MG63 (cell line): ENCODE data around the gene ZNF841. TPM values are rescaled to one million over a fixed set of nuclear protein-coding genes. Genes with fewer than 3 reads are reported as not detected.
"Not testable (repeated sequence)": the region's sequence is repeated elsewhere in the genome, so short reads cannot be mapped to it uniquely, and the experiment has no call there.

Experiments
- DNase-seq: peaks from one replicate; pipeline ENCODE4 v3.0.0-alpha.2; 2020
- H3K27me3 ChIP-seq: fragments of 250-450 bp; sonication (Bioruptor Pico); 2 replicates; pipeline ENCODE4 v1.5.1; 2020; ENCODE audit warnings: mild to moderate bottlenecking, moderate library complexity
- H3K36me3 ChIP-seq: fragments of 250-450 bp; sonication (Bioruptor Pico); 2 replicates; pipeline ENCODE4 v1.5.1; 2020; ENCODE audit warnings: mild to moderate bottlenecking, moderate library complexity
- H3K4me3 ChIP-seq: fragments of 250-450 bp; sonication (Bioruptor Pico); 2 replicates; pipeline ENCODE4 v1.5.1; 2020; ENCODE audit warnings: mild to moderate bottlenecking, moderate library complexity
- H3K9me3 ChIP-seq: fragments of 250-450 bp; sonication (Bioruptor Pico); 2 replicates; pipeline ENCODE4 v1.5.1; 2020; ENCODE audit warnings: mild to moderate bottlenecking, moderate library complexity
- total RNA-seq: library from RNA; depleted of rRNA; stranded (reverse); fragments of >200 nt; shearing (Covaris generic); gene quantifications from 2 replicates; pipeline ENCODE4 v1.2.3, GENCODE V29; 2014; ENCODE audit warnings: low replicate concordance

Gene ZNF841
- total RNA-seq, 1 experiment from 2014 or later = 3.6 TPM

- Histone ChIP-seq H3K9me3 (peaks cover 46% of the 10 kb centered on the region), H3K4me3 (peak overlapping the region; percentile 94; the same call in 1 of the 2 replicates), H3K36me3 (peaks cover 30% of the 10 kb centered on the region)
- H3K27me3 ChIP-seq, DNase-seq: not testable (repeated sequence)
These were observed 851 bp upstream of the ZNF841 start for GRCh38 chr19:52096416-52096815.

- peaks cover 55% of the 10 kb centered on the region for H3K9me3 ChIP-seq
- H3K36me3 ChIP-seq = peaks cover 48% of the 10 kb centered on the region
- no peak for DNase-seq
- no peaks in the 10 kb centered on the region for H3K27me3 ChIP-seq
- H3K4me3 ChIP-seq = peak overlapping the region; percentile 94
These were observed 937 bp downstream of the ZNF841 start for GRCh38 chr19:52094526-52095130.

- Histone ChIP-seq H3K9me3 (peaks cover 74% of the 10 kb centered on the region), H3K36me3 (peaks cover 98% of the 10 kb centered on the region), H3K4me3 (no peak overlapping the region), H3K27me3 (no peaks in the 10 kb centered on the region)
- DNase-seq = no peak
These were observed 9.1 kb downstream of the ZNF841 start for GRCh38 chr19:52086481-52086880.

- Histone ChIP-seq H3K36me3 (peaks cover 97% of the 10 kb centered on the region), H3K9me3 (peaks cover 69% of the 10 kb centered on the region), H3K27me3 (no peaks in the 10 kb centered on the region), H3K4me3 (no peak overlapping the region)
- peak; percentile 31 for DNase-seq
These were observed 25.1 kb downstream of the ZNF841 start for GRCh38 chr19:52070496-52070895.

- no peak overlapping the region for H3K4me3 ChIP-seq
- peaks cover 77% of the 10 kb centered on the region for H3K9me3 ChIP-seq
- peaks cover 97% of the 10 kb centered on the region for H3K36me3 ChIP-seq
- no peak for DNase-seq
- no peaks in the 10 kb centered on the region for H3K27me3 ChIP-seq
These were observed 25.9 kb downstream of the ZNF841 start for GRCh38 chr19:52069653-52070052.

GRCh38 chr19:52066258-52066863 is 29.2 kb downstream of the ZNF841 start:
- Histone ChIP-seq H3K27me3 (no peaks in the 10 kb centered on the region), H3K36me3 (peaks cover 91% of the 10 kb centered on the region), H3K9me3 (peaks cover 82% of the 10 kb centered on the region), H3K4me3 (no peak overlapping the region)
- DNase-seq = no peak

GRCh38 chr19:52065399-52065798 is 30.2 kb downstream of the ZNF841 start:
- Histone ChIP-seq H3K4me3 (no peak overlapping the region), H3K36me3 (peaks cover 85% of the 10 kb centered on the region), H3K9me3 (peaks cover 78% of the 10 kb centered on the region), H3K27me3 (no peaks in the 10 kb centered on the region)
- no peak for DNase-seq

GRCh38 chr19:52056480-52056879 is 39.1 kb downstream of the ZNF841 start:
- H3K4me3 ChIP-seq, H3K27me3 ChIP-seq, DNase-seq: not testable (repeated sequence)
- H3K36me3 ChIP-seq = peaks cover 27% of the 10 kb centered on the region
- H3K9me3 ChIP-seq = peaks cover 42% of the 10 kb centered on the region

GRCh38 chr19:52051736-52052135 is 43.8 kb downstream of the ZNF841 start:
- H3K36me3 ChIP-seq = peaks cover 38% of the 10 kb centered on the region
- H3K9me3 ChIP-seq = peaks cover 35% of the 10 kb centered on the region
- not testable (repeated sequence) for H3K27me3 ChIP-seq, H3K4me3 ChIP-seq, DNase-seq

- peaks cover 60% of the 10 kb centered on the region for H3K36me3 ChIP-seq
- no peaks in the 10 kb centered on the region for H3K27me3 ChIP-seq
- H3K9me3 ChIP-seq = peaks cover 27% of the 10 kb centered on the region
- peak; percentile 72 for DNase-seq
- peak within 1 kb of the TSS; percentile 45 for H3K4me3 ChIP-seq
These were observed 46.7 kb downstream of the ZNF841 start, which contains the start of gene ZNF432 for GRCh38 chr19:52048555-52049501. ZNF432 (minus strand) TSS chr19:52048838; CDS start chr19:52046868, 1,970 bp downstream.

- no peak overlapping the region for H3K4me3 ChIP-seq
- H3K27me3 ChIP-seq = no peaks in the 10 kb centered on the region
- DNase-seq = no peak
- peaks cover 39% of the 10 kb centered on the region for H3K9me3 ChIP-seq
- peaks cover 89% of the 10 kb centered on the region for H3K36me3 ChIP-seq
These were observed 56.4 kb downstream of the ZNF841 start for GRCh38 chr19:52039169-52039568.

GRCh38 chr19:52034051-52034728 is 61.4 kb downstream of the ZNF841 start:
- Histone ChIP-seq H3K4me3 (no peak overlapping the region), H3K9me3 (peaks cover 70% of the 10 kb centered on the region), H3K36me3 (peaks cover 86% of the 10 kb centered on the region), H3K27me3 (no peaks in the 10 kb centered on the region)
- no peak for DNase-seq

GRCh38 chr19:52028780-52029123 is 66.8 kb downstream of the ZNF841 start:
- peaks cover 39% of the 10 kb centered on the region for H3K9me3 ChIP-seq
- H3K36me3 ChIP-seq = peaks cover 61% of the 10 kb centered on the region
- H3K27me3 ChIP-seq = no peaks in the 10 kb centered on the region
- H3K4me3 ChIP-seq = peak overlapping the region; percentile 82
- DNase-seq = no peak

- Histone ChIP-seq H3K4me3 (peak within 1 kb of the TSS; percentile 82), H3K9me3 (peaks cover 37% of the 10 kb centered on the region), H3K36me3 (peaks cover 61% of the 10 kb centered on the region), H3K27me3 (no peaks in the 10 kb centered on the region)
- DNase-seq = peak; percentile 88
These were observed 67.4 kb downstream of the ZNF841 start, which contains the start of gene ZNF614 for GRCh38 chr19:52028027-52028779. ZNF614 (minus strand) TSS chr19:52028379; CDS start chr19:52025745, 2,634 bp downstream.

GRCh38 chr19:52026255-52026990 is 69.1 kb downstream of the ZNF841 start:
- H3K36me3 ChIP-seq = peaks cover 46% of the 10 kb centered on the region
- not testable (repeated sequence) for H3K4me3 ChIP-seq, DNase-seq, H3K27me3 ChIP-seq
- H3K9me3 ChIP-seq = peaks cover 26% of the 10 kb centered on the region
